HG03139 (cell line): Measurements from ENCODE around the gene POLN.

ENCODE experiments used
- ATAC-seq: cut with Tn5 transposase; IDR thresholded peaks from one replicate; pipeline ENCODE4 v1.9.1; 2021; ENCODE audit not compliant: unreplicated experiment

Gene POLN

DNA sequence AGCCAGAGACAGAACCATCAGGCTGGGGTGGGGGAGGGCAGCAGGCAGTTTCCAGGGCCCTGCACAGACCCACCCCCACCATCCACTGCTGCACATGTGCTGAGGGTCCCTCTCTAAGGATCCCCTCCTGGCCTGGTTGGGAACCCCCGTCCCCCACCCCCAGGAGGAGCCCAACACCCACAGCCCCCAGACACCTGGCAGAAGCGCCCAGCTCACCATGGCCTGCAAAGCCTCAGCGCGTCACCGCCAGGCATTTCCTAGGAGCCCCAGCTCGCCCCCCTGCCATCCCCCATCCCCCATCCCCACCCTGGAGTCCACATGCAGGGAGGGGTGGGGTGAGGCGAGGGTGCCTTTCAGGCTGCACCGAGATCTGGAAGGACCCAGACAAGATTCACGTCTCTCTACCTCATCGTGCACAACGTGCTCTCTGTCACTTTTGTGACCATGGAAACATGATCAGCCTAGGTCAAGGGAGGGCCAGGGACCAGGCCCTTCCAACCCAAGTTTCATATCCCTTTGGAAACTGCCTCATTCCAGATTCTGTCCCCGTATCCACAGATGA, 10.7 kb upstream of the POLN start:
- no peak for ATAC-seq

DNA sequence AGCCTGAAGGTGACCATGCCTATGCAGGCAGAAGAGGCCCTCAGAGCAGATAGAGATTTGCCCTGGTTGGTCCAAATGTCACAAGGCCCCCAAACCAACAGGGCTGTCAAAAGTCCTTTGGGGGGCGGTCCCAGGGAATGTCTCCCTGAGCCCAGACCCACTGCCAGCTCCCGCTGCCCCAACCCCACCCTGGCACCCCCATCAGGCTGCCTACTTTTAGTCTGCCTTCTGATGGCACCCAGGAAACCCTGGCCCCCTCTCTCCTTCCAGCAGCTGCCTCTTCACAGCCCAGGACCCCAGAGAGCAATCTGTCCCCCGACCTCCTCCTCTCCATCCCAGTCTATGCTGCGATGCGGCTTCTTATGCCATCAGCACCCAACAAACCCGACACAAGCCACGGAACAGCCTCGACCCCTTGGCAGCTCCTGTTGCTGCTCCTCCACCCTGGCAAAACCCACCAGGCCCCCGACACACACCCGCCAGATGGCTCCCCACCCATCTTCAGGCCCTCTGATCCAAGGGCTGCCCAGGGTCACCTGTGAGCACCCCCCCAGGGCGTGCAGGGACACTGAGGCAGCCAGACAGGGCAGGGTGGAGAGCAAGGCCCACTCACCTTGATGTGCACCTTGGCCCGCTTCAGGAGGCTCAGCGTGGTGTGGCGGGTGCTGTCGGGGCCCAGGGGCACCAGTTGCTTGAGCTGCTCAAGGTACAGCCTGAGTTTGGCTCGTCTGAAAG, 10.0 kb upstream of the POLN start:
- ATAC-seq: no peak

DNA sequence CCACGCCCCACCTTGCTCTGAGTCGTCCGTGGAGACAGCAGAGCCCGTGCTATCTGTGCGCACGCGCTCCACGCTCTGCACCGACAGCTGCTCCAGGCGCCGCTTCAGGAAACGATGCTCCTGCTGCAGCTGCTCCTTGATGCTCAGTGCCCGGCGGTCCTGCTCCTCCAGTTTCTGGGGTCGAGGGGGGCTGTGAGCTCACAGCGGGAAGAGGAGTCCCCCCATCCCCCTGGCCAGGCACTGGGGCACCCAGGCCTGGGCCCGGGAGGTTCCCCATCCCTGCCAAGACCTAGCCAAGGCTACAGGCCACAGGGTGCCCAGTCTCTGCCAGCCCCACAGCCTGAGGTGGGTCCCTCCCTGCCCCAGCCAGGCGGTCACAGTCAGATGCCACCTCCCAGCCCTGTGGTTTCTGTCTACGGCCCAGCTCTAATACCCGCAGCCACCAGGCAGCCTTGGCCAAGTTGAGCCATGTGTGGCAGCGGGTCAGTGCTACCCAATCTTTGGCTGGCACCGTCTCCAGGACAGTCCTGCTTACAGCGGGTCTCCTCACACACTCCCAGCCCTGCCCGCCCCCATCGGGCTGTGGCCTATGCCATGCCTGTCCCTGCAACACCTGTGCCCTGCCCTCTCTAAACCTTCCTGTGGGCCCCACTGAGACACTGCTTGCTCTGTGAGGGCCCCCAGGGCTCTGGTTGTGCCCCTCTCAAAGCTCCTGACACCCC, 9.3 kb upstream of the POLN start:
- no peak for ATAC-seq

DNA sequence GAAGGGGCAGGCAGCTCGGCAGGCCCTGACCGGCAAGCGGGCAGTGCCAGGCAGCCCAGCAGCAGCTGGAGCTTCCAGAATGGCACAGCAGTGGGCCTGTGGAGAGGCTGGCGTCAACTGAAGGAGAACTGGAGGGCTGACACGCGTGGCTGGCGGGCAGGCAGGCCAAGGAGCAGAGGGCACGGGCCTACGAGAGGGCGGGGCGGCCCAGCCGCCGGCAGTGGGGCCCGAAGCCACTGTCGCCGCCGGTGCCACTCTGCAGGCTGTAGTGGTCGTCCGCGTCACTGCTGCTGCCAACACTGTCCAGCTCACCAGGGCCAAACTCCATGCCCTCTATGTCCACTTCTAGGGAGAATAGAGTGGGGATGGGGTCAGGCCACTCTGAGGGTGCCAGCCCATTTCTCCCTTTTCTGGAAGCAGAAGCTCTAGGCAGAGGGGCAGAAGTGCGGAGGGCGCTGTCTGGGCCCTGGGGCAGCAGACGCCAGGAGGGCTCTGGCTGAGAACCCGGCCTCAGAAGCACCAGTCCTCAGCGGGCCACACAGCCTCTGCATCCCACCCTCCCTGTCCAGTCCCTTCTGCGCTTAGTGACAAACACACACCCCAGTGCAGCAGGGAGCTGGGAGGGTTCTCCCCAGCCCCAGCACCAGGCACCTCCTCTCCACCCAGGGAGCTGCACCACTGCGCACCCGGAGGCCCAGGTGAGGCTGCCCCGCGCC, 8.6 kb upstream of the POLN start:
- ATAC-seq: no peak

DNA sequence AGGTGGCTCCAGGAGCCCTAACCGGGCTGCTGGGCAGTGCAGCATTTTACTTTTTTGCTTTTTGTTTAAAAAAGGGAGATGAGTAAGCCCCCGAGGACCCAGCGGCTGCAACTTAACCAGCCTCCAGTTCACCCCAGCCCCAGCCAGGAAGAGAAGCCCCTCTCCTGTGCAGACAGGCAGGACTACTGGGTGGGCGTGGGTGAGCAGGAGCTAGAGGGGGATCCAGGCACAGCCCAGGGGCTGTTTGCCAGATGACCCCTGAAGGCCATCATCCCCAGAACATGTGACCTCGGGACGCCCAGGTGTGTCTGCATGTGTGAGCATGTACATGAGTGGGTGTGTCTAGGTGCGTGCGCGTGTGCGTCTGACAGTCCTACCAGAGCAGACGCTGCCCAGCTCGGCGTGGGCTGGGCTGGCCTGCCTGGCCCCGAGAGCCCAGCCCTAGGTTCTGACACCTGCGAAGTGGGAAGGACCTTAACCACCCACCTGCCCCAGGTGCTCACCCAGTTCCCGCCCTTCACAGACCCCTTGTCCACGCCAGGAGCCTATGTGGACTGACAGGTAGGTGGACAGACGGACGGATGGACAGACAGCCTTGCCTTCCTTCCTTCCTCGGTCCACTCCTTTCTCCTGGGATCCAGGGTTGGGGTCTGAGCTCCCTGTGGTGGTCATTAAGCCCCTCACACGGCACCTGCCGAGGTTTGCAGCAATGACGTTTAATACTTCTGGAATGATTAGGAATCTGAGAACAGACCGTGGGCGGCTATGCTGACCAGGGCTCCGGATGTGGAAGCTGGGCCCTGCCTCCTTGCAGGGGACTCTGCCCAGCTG, 7.8 kb upstream of the POLN start:
- no peak for ATAC-seq

DNA sequence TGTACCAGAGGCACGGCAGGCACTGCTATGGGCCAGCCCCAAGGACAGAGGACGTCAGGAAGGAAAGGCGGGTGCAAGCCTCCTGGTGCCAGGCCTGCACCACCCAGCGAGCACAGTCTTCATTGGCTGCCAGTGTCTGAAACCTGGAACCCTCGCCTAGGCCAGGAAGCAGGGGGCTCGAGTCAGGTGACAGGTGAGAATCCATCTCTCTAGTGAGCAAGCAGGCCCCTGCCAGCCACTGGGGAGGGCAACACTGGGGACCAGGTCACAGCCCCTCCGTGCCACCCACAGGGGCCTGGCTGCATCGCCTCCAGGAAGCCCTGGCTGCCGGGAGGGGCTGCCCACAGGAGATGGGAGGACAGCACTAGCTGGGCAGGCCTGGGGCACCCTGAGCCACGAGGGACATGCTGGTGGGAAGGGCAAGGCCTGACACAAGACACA, 6.9 kb upstream of the POLN start:
- no peak for ATAC-seq

DNA sequence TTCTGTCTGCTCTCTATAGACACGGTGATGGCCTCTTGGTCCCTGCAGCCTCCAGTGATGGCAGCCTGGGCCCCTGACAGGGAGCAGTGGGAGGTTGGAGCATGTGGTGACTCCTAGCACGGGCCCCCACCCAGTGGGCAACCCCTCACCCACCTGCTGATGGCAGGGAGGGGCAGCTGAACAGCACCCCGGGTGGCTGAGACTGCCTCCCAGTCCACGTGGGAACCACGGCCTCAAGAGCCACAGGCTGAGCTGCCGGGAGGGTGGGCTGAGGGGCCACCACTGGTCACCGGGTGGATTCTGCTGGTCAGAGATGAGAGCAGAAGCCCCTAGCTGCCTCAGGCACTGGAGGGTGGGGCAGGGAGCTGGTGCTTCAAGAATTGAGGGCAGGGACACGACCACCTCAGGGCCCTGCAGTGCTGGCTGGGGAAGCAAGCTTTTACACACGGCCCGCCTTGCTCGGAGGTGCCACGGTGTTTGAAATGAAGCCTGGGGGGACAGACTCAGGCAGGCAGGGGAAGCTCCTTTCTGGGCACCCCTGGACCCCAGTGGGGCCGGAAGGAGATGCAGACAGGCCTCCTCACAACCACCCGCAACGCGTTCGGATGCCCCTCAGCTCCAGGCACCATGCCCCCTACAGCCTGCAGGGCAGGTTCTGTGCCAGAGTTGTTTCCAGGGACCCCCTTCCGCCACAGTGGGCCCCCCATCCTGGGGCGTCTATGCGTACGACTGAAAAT, 6.3 kb upstream of the POLN start:
- no peak for ATAC-seq

DNA sequence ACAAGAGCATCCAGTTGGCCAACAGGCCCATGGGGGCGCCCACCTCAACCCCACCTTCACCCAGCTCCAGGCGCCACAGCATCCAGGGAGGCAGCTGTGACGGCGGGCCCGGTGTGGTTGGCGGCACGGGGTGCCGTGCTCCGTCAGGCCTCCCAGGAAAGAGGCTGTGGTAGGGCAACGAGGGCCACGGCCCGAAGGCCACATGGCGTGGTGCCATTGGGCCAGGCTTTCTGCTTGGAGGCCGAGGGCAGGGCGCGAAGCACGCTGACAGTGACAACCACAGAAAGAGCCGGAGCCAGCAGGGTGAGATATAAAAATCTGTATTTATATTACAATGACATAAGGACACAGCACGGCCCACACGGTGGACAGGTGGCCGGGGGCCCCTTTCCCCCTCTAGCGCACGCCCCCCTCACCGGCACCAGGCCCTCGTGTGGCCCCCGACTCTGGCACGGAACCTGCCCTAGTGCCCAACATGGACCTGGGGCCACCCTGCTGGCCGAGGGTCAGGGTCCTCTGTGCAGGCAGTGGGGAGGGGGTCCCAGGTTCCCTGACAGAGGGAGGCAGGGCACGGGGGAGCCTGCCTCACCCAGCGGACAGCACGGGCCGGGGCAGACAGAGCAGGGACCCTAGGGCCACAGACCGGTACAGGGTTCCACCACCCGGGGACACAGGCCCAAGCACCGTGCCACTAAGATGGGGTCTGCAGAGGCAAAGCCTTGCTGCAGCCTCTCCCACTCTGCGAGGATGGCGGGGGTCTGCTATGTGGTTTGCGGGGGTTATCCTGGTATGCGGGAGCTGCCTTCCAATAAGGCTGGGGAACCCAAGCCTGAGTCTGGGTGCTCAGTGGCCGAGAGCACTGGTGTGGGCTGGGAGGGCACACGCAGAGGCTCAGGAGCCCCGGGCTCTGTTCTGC, 5.5 kb upstream of the POLN start:
- ATAC-seq: no peak

DNA sequence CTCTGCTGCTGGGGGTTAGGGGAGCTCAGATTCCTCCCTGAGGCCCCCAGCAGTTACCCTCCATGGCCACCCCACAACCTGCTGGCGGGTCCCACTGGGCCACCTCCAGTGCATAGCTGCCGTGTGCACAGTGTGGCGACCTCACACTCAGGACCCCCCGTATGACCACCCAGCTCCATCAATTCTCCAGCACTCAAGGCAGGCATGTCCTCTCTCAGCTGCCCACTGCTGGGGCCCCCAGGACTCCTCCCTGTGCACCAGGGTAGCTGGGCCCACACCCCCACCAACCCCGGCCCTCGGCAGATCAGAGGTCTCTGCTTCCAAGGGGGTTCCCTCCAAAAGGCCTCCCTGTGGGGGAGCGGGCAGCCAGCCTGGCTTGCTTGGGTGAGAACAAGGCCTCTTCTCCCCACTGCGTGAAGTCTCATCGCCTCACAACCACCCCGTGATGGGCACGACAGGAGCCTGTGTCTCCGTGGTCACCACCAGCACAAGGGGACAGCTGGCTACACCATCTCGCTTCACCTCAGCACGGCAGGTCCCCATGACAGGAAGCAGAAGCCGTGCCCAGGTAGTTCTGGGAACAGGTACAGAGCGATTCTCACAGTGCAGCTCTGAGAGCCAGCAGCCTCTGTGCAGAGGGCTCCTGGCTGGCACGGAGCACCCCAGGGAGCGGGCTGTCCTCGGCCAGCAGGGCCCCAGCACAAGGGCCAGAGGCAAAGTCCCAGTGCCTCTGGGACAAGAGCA, 4.6 kb upstream of the POLN start:
- no peak for ATAC-seq

DNA sequence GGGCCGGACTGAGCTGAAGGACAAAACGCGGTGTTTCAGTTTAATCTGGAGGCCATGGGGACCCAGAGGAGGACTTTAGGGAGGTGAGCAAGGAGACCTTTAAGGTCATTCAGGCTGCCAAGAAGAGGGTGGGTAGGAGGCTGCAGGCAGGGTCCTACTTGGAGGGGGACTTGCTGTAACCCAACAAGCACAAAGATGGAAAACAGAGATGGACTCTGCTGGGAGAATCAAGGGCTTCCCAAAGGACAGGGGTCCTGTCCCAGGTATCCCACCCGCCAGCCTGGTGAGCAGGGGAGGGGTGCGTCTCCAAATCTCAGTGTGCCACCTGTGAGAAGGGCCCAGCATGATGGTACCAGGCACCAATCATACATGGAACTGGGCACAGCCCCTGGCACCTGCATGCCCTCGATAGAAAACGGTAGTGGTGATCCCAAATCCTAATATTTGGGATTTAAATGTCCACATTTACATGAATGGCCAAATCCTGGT, 3.9 kb upstream of the POLN start:
- ATAC-seq: no peak

DNA sequence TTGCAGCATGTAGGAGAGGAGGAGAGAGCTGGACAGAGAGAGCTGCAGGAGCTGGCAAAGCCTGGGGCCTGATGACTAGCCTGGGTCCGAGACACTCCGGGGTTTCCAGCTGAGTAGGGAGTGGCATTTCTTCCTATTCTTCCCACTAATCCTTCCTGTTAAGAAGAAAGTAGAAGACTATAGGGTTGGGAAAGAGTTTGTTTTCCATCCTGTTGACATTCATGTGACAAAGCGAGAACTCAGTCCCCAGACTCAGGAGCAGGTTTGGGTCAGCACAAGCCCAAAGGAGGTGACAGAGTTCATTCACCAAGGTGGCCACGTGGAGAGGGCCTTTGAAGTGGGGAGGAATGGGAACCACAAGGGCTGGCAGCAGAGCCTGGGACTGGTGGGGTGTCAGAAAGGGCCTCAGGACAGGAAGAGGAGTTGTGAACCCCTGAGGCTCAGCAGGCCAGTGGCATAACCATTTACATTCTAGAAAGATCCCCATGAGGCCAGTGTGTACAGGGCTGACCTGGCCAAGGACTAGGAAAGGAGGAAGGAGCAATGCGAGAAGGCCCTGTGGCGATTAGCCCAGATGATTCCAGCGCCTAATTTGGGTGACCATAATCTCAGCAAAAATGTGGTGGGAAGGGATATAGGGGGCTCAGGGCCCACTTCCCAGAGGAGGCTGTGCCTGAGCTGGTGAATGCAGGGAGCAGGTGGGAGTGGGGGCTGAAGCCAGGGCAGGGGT, 3.3 kb upstream of the POLN start:
- ATAC-seq: no peak

DNA sequence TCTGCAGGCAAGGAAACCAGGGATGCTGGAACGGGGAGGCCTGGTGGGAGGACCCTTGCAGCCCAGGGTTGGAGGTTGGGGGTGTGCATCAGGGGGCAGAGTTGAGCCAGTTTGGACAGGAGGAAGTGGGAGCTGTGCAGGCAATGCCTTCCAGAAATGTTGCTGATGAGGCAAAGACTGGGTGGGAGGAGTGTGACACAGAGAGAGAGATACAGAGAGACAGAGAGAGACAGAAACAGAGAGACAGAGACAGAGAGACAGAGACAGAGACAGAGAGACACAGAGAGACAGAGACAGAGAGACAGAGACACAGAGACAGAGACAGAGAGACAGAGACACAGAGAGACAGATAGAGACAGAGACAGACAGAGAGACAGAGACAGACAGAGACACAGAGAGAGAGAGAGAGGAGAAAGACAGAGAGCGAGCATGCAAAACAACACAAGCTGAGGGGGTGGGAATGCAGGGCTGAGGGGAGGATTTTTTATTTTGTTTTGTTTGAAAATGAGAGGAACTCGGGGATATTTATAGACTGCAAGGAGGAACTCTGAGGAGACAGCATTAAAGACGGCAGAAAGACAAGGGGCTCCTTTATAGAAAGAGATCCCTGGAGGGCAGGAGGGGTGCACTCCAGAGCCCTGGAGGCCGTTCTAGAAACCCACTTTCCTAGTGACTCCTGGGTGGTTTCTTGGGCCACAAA, 1.9 kb upstream of the POLN start:
- ATAC-seq: no peak

DNA sequence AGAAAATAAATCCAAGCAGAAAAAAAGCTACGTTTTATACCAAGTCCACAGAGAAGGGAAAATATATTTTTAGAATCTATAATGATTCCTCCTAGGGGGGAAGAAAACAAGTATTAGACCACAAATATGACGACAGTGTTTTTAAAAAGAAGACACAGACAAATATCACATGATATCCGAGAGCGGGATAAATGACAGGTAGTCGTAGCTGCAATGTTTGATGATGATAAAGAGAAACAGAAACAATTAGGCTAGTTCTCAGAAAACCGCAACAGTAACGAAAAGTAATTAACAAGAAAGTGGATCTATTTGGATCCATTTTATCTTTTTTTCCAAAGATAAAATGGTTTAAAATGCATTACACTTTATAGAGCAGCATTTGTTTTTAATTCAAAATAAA, 918 bp downstream of the POLN start:
- no peak for ATAC-seq

DNA sequence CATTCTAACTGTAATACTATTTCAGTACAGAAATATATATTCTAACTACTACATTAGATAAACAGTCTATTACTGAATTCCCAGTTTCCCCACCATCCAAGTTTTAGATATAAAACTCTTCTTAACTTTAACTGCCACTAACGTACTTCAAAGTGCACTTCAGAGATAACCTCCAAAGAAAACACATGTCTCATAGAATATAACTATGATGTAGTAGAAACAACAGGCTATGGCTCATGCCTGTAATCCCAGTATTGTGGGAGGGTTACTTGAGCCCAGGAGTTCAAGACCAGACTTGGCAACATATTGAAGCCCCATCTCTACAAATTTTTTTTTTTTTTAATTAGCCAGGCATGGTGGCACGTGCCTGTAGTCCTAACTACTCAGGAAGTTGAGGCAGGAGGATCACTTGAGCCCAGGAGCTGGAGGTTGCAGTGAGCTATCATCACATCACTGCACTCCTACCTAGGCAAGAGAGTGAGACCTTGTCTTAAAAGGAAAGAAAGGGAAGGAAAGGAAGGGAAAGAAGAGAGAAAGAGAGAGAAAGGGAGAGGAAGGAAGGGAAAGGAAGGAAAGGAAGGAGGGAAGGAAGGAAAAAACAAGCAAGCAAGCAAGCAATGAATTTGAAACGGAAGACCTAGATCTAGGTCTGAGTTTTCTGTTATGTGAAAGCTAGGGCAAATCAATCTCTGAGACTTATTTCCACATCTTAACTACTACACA, 4.8 kb downstream of the POLN start:
- no peak for ATAC-seq

DNA sequence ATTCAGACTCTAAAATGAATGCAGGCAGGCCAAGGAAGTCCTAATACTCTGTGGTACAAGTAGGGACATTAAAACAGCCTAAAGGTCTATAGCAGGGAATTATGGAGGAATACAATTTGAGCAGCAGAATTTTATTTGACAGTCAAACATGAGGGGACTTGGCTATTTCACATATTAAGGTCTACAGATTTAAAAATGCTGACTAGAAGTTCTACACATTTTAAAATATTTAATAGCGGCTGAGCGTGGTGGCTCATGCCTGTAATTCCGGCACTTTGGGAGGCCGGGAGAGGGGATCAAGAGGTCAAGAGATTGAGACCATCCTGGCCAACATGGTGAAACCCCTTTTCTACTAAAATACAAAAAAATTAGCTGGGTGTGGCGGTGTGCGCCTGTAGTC, 10.8 kb downstream of the POLN start:
- ATAC-seq: no peak

DNA sequence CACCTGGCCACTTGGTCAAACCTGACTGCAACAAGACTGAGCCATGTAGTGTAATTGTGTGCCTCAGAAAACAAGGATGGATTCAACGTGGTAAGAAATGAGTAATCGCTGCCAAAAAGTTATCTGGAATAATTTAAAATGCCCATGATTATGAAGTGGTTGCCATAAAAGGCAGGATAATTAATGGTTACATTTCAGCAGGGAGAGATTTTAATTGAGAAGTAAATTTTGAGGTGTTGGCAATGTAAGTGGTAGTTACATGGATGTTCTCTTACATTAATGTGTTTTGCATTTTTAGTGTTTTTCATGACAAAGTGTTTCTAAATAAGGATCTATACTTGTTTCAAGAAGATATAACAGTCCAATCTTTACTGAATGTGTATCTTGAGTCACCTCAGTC, 15.7 kb downstream of the POLN start:
- no peak for ATAC-seq
